GM23338 (cell line): ENCODE measurements around the gene SI. TPM values are rescaled to one million over a fixed set of nuclear protein-coding genes. Genes with fewer than 3 reads are reported as not detected.

Source experiments
- ATAC-seq: fragments of 200-7000 bp; cut with Tn5 transposase; 3 replicates; pipeline ENCODE4 v1.9.1; 2020
- DNase-seq: peaks from one replicate; pipeline ENCODE4 v3.0.0-alpha.2; 2015; ENCODE audit warnings: low spot score
- H2AFZ ChIP-seq: fragments of 200-600 bp; sonication (generic); 2 replicates; pipeline ENCODE4 v1.8.0; 2016; ENCODE audit warnings: antibody characterized with exemption, mild to moderate bottlenecking, moderate library complexity
- H3F3A ChIP-seq: fragments of 200-600 bp; sonication (generic); replicated peaks from 2 replicates; pipeline ENCODE4 v1.8.0; 2017; ENCODE audit warnings: antibody characterized with exemption, mixed run types, low read depth
- H3K27ac ChIP-seq: fragments of 200-600 bp; sonication (generic); 2 replicates; pipeline ENCODE4 v1.6.1; 2016; ENCODE audit warnings: low read depth
- H3K27me3 ChIP-seq: fragments of 200-600 bp; sonication (generic); 2 replicates; pipeline ENCODE4 v1.8.0; 2016; ENCODE audit warnings: mild to moderate bottlenecking, mixed run types, moderate library complexity; ENCODE audit not compliant: insufficient read depth
- H3K36me3 ChIP-seq: fragments of 200-600 bp; sonication (generic); 2 replicates; pipeline ENCODE4 v1.8.0; 2016; ENCODE audit warnings: mild to moderate bottlenecking; ENCODE audit not compliant: insufficient read depth
- H3K4me1 ChIP-seq: fragments of 200-600 bp; sonication (generic); 2 replicates; pipeline ENCODE4 v1.8.0; 2016; ENCODE audit warnings: mild to moderate bottlenecking, moderate library complexity; ENCODE audit not compliant: insufficient read depth
- H3K4me2 ChIP-seq: fragments of 200-600 bp; sonication (generic); 2 replicates; pipeline ENCODE4 v1.7.1; 2017; ENCODE audit warnings: mixed run types
- H3K4me3 ChIP-seq: fragments of 200-600 bp; sonication (generic); 2 replicates; pipeline ENCODE4 v1.6.1; 2016; ENCODE audit warnings: mixed run types
- H3K79me2 ChIP-seq: fragments of 200-600 bp; sonication (generic); replicated peaks from 2 replicates; pipeline ENCODE4 v1.8.0; 2017; ENCODE audit warnings: mild to moderate bottlenecking; ENCODE audit not compliant: insufficient read depth
- H3K9me2 ChIP-seq: fragments of 200-600 bp; sonication (generic); 2 replicates; pipeline ENCODE4 v1.8.0; 2017; ENCODE audit not compliant: insufficient read depth
- H4K20me1 ChIP-seq: fragments of 200-600 bp; sonication (generic); replicated peaks from 2 replicates; pipeline ENCODE4 v1.8.0; 2017; ENCODE audit warnings: mild to moderate bottlenecking; ENCODE audit not compliant: insufficient read depth
- H3K27ac Mint-ChIP-seq: 2 replicates; pipeline ENCODE4 v1.8.0; 2020; ENCODE audit warnings: inconsistent platforms, mild to moderate bottlenecking, moderate library complexity, mixed read lengths
- H3K27me3 Mint-ChIP-seq: 3 replicates; pipeline ENCODE4 v1.8.0; 2022; ENCODE audit warnings: low read depth, mild to moderate bottlenecking, moderate library complexity, mixed read lengths, inconsistent platforms; ENCODE audit not compliant: insufficient read depth, poor library complexity
- H3K36me3 Mint-ChIP-seq: 3 replicates; pipeline ENCODE4 v1.8.0; 2021; ENCODE audit warnings: low read depth, mild to moderate bottlenecking, inconsistent platforms, moderate library complexity, mixed read lengths
- H3K4me1 Mint-ChIP-seq: 3 replicates; pipeline ENCODE4 v1.8.0; 2020; ENCODE audit warnings: mild to moderate bottlenecking, inconsistent platforms, mixed read lengths
- H3K4me3 Mint-ChIP-seq: 3 replicates; pipeline ENCODE4 v1.8.0; 2021; ENCODE audit warnings: moderate library complexity, mild to moderate bottlenecking, inconsistent platforms, mixed read lengths
- H3K9me3 Mint-ChIP-seq: 3 replicates; pipeline ENCODE4 v1.8.0; 2020; ENCODE audit warnings: moderate library complexity, mild to moderate bottlenecking, inconsistent platforms, mixed read lengths
- CREB1 ChIP-seq: fragments of 250-450 bp; sonication (Bioruptor Pico); IDR thresholded peaks from 2 replicates; pipeline ENCODE4 v1.5.0; 2020; ENCODE audit warnings: low read depth, mild to moderate bottlenecking, moderate library complexity
- CTCF ChIP-seq, 2 experiments: fragments of 200-600 bp in 1 of 2; sonication (generic) in 1 of 2; conservative IDR thresholded peaks; 2 replicates each; pipeline versions ENCODE4 v1.5.1 to v1.6.1; 2016 to 2017; ENCODE audit warnings: antibody characterized with exemption in 2 of 2, low read depth in 2 of 2, mild to moderate bottlenecking in 2 of 2, moderate library complexity in 1 of 2
- ETS1 ChIP-seq: IDR thresholded peaks from 2 replicates; pipeline ENCODE4 v1.6.1; 2016; ENCODE audit warnings: antibody characterized with exemption
- EZH2phosphoT487 ChIP-seq: fragments of 200-600 bp; sonication (generic); IDR thresholded peaks from one replicate; pipeline ENCODE4 v1.8.1; 2018; ENCODE audit warnings: antibody characterized with exemption; ENCODE audit not compliant: unreplicated experiment
- JUNB ChIP-seq: IDR thresholded peaks from one replicate; pipeline ENCODE4 v1.6.1; 2016; ENCODE audit warnings: antibody characterized with exemption; ENCODE audit not compliant: unreplicated experiment
- NANOG ChIP-seq: IDR thresholded peaks from 2 replicates; pipeline ENCODE4 v1.6.1; 2016; ENCODE audit warnings: antibody characterized with exemption, borderline replicate concordance
- POLR2AphosphoS5 ChIP-seq: IDR thresholded peaks from 2 replicates; pipeline ENCODE4 v1.6.1; 2016; ENCODE audit warnings: antibody characterized with exemption, low read depth
- STAT1 ChIP-seq: IDR thresholded peaks from one replicate; pipeline ENCODE4 v1.6.1; 2016; ENCODE audit warnings: antibody characterized with exemption; ENCODE audit not compliant: unreplicated experiment
- ZNF331 ChIP-seq: fragments of 250-450 bp; sonication (Bioruptor Pico); IDR thresholded peaks from 2 replicates; pipeline ENCODE4 v1.5.0; 2020; ENCODE audit warnings: low read depth, mild to moderate bottlenecking, moderate library complexity
- ZNF462 ChIP-seq: fragments of 250-450 bp; sonication (Bioruptor Pico); IDR thresholded peaks from 2 replicates; pipeline ENCODE4 v1.5.0; 2020; ENCODE audit warnings: mild to moderate bottlenecking, moderate library complexity
- polyA plus RNA-seq: library from polyadenylated mRNA; unstranded; fragments of >200 nt; fragmentation: Nextera tagmentation; extraction: Ambion mirVana; gene quantifications from 2 replicates; pipeline ENCODE4 v1.2.1, GENCODE V29; 2016
- total RNA-seq: library from RNA; depleted of rRNA; stranded (reverse); fragments of >200 nt; shearing (Covaris generic); gene quantifications from 2 replicates; pipeline ENCODE4 v1.2.3, GENCODE V29; 2014

Gene SI
- total and polyA plus RNA-seq, 2 experiments from 2014 or later, result not detected

GRCh38 chr3:165082650-165083049 is 4.4 kb upstream of the SI start:
- H3K36me3 ChIP-seq, result no peaks in the 10 kb centered on the region
- H3K9me2 ChIP-seq, result no peaks in the 10 kb centered on the region
- H3K4me1 ChIP-seq, result no peaks in the 10 kb centered on the region
- H3K4me3 ChIP-seq, result no peak overlapping the region
- Mint-ChIP-seq H3K4me1 (no peaks in the 10 kb centered on the region), H3K9me3 (no peaks in the 10 kb centered on the region), H3K27ac (no peak overlapping the region), H3K4me3 (no peak overlapping the region), H3K36me3 (no peaks in the 10 kb centered on the region), H3K27me3 (peaks cover 2% of the 10 kb centered on the region)
- H3F3A ChIP-seq, result no peaks in the 10 kb centered on the region
- no peak overlapping the region for H3K4me2 ChIP-seq
- no peaks in the 10 kb centered on the region for H4K20me1 ChIP-seq
- H3K79me2 ChIP-seq, result no peaks in the 10 kb centered on the region
- ATAC-seq (no peak), DNase-seq (no peak)
- no peak overlapping the region for H2AFZ ChIP-seq
- no peaks in the 10 kb centered on the region for H3K27me3 ChIP-seq
- H3K27ac ChIP-seq, result no peak overlapping the region
- TF ChIP-seq EZH2phosphoT487 (no peak), NANOG (no peak), ETS1 (no peak), CTCF (conservative IDR thresholded peaks at IDR 0.05; ENCODE audit: low read depth in 2 of 2) (no peak), STAT1 (no peak), POLR2AphosphoS5 (no peak), CREB1 (no peak), ZNF331 (CRISPR knock-in tag) (no peak), JUNB (no peak)

GRCh38 chr3:165081183-165081582 is 2.9 kb upstream of the SI start:
- no peak overlapping the region for H3K27ac Mint-ChIP-seq
- Histone ChIP-seq H2AFZ (no peak overlapping the region), H3K27ac (no peak overlapping the region), H3F3A (no peaks in the 10 kb centered on the region), H3K4me3 (no peak overlapping the region), H3K27me3 (no peaks in the 10 kb centered on the region), H3K36me3 (no peaks in the 10 kb centered on the region), H3K79me2 (no peaks in the 10 kb centered on the region), H3K4me2 (no peak overlapping the region), H3K9me2 (no peaks in the 10 kb centered on the region), H4K20me1 (no peaks in the 10 kb centered on the region), H3K4me1 (no peaks in the 10 kb centered on the region)
- DNase-seq, result no peak
- no peaks in the 10 kb centered on the region for H3K36me3 Mint-ChIP-seq
- H3K4me3 Mint-ChIP-seq, result no peak overlapping the region
- no peak for ATAC-seq
- H3K27me3 Mint-ChIP-seq, result no peaks in the 10 kb centered on the region
- no peaks in the 10 kb centered on the region for H3K9me3 Mint-ChIP-seq
- no peaks in the 10 kb centered on the region for H3K4me1 Mint-ChIP-seq
- TF ChIP-seq NANOG (no peak), ZNF462 (no peak), JUNB (no peak), CTCF (conservative IDR thresholded peaks at IDR 0.05; ENCODE audit: low read depth in 2 of 2) (no peak), EZH2phosphoT487 (no peak)
